Activated T-helper 9 cell treated with anti-CD3 and anti-CD28 coated beads, Interleukin-2, amount 50 U/mL, for 16 hours (primary cell): Measurements from ENCODE around the gene MEIOC.

ENCODE experiments used
- DNase-seq: peaks from one replicate; pipeline ENCODE4 v3.0.0-alpha.2; 2020; ENCODE audit warnings: low read depth

Gene MEIOC

DNA sequence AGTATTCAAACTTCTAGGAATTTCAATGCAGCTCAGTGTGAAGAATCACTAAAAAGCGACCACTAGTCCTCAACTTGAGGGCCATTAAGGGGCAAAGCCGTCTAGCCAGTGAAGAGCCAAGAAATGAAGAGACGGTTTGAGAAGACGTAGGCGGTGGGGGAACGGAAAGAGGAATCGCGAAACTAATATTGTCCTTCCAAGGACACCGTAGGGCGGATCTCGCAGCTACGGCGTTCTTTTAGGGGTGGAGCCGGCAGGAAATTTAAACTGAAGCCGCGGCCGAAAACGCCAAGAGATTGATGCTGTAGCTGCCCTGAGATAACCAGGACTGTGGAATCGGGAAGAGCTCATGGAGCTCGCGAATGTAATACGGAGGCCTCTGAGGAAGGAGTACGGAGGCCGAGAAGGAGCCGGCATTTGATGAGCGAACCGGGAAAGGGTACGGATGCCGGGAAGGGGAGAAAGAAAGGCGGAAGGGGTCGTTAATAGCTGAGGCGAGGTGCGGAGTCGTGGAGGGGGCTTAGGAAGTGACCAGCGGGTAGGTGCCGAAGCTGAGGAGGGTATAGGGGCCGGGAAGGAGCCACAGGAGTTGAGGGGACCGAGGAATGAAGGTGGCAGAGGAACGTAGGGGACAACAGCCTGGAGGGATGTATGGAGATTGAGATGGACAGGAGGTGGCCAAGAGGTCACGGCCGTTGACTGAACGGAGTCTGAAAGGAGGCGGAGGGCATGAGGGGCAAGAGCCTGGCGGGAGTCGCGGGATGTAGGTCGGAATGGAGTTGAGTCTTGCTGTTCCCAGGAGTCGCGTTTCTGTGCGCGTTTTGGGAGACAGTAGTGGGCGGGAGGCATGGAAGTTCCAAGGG, 52.4 kb downstream of the MEIOC start, which contains the start of gene DBF4B:
TSS of gene DBF4B (plus strand) at position 265 of the 863 bp plus-strand sequence. CDS start at position 421, 156 bp downstream.
- DNase-seq, result peak; percentile 68

DNA sequence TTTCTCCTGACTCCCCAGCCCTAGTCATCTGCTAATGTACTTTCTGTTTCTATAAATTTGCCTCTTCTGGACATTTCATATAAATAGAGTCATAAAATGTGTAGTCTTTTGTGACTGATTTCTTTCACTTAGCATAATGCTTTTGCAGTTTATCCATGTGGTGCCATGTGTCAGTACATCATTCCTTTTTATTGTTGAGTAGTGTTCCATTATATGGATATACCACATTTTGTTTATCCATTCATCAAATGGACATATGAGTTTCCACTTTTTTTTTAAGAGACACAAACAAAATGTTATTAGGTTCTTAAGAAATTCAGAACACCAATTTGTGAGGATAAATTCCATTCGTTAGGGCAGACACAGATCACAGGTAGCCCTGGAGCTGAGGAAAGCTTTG, 63.2 kb downstream of the MEIOC start:
- DNase-seq, result no peak

- DNase-seq, result no peak
Measured at GRCh38 chr17:44722254-44722653, 66.0 kb downstream of the MEIOC start.
